ENCODE data around the gene SPEG. TPM values are rescaled to one million over a fixed set of nuclear protein-coding genes. Genes with fewer than 3 reads are reported as not detected.

The SPEG gene
- total RNA-seq (2014; rRNA removed; shearing (Covaris generic)) (32.4 and 32.6 TPM in 2 replicates), polyA plus RNA-seq (2016; fragmentation: Nextera tagmentation; extraction: Ambion mirVana) (12.6 and 12.9 TPM in 2 replicates)
- long read RNA-seq, partial matches to known transcripts = 0 of 2 reads
- long read RNA-seq, other reads (novel, unspliced or antisense) = 1 of 2 reads

- peaks cover 15% of the 10 kb centered on the region for H3K27me3 Mint-ChIP-seq (ENCODE audit: insufficient read depth, low read depth, poor library complexity)
- Histone ChIP-seq H2AFZ (peak within 1 kb of the TSS; percentile 43), H3K4me3 (peak within 1 kb of the TSS; percentile 62)
These were observed at the start of gene SPEG for GRCh38 chr2:219434718-219435525. SPEG (plus strand) TSS chr2:219434843; CDS start chr2:219434978, 135 bp downstream.

More at GRCh38 chr2:219434718-219435525, at the start of gene SPEG:
- Histone ChIP-seq H4K20me1 (replicated peaks; ENCODE audit: insufficient read depth) (no peaks in the 10 kb centered on the region), H3K36me3 (ENCODE audit: insufficient read depth) (no peaks in the 10 kb centered on the region), H3K9me2 (ENCODE audit: insufficient read depth) (no peaks in the 10 kb centered on the region), H3K27ac (ENCODE audit: low read depth) (peak within 1 kb of the TSS; percentile 7; the same call in 1 of the 2 replicates), H3F3A (replicated peaks; ENCODE audit: low read depth) (no peaks in the 10 kb centered on the region), H3K27me3 (ENCODE audit: insufficient read depth) (peaks cover 42% of the 10 kb centered on the region), H3K4me1 (ENCODE audit: insufficient read depth) (no peaks in the 10 kb centered on the region; the same call in 1 of the 2 replicates), H3K4me2 (peak within 1 kb of the TSS; percentile 90), H3K79me2 (replicated peaks; ENCODE audit: insufficient read depth) (no peaks in the 10 kb centered on the region)
- Mint-ChIP-seq H3K36me3 (ENCODE audit: low read depth) (no peaks in the 10 kb centered on the region; the same call in 2 of the 3 replicates), H3K27ac (no peak within 1 kb of the TSS), H3K9me3 (no peaks in the 10 kb centered on the region), H3K4me1 (peaks cover 8% of the 10 kb centered on the region), H3K4me3 (peak within 1 kb of the TSS; percentile 73)
- peak; percentile 62 for DNase-seq (ENCODE audit: low spot score)
- peak; percentile 67 for ATAC-seq
- peak; percentile 13 for TF ChIP-seq EZH2 (IDR thresholded peaks at IDR 0.05; ENCODE audit: low read depth, unreplicated experiment)
- no peak for TF ChIP-seq ZNF462 (CRISPR knock-in tag; IDR thresholded peaks at IDR 0.05)

Measured in GM23338 (cell line).